Panc1 (cell line): Measurements from ENCODE around the gene POLR3E. TPM values are rescaled to one million over a fixed set of nuclear protein-coding genes. Genes with fewer than 3 reads are reported as not detected.

Source experiments
- ATAC-seq: fragments of 200-7000 bp; cut with Tn5 transposase; 2 replicates; pipeline ENCODE4 v1.9.1; 2020; ENCODE audit warnings: mild to moderate bottlenecking, moderate library complexity
- BruUV-seq: library from RNA; stranded (reverse); fragments of 400-500 nt; replicated peaks from 2 replicates; lab custom pipeline; 2021; lab: Mats Ljungman, UMichigan
- CTCF ChIA-PET: fragments of 300-600 bp; sonication (Branson Sonifier 250); formaldehyde crosslinking; loops from one replicate; lab custom pipeline; 2022; ENCODE audit warnings: antibody characterized with exemption; lab: Charles Lee
- POLR2A ChIA-PET: fragments of 300-600 bp; sonication (Branson Sonifier 250); formaldehyde crosslinking; loops from one replicate; lab custom pipeline; 2022; ENCODE audit warnings: antibody characterized with exemption; lab: Charles Lee
- DNase-seq: peaks from one replicate; pipeline ENCODE4 v3.0.0-alpha.2; 2010; ENCODE audit warnings: low read depth, low spot score
- H3K27ac ChIP-seq: 2 replicates; pipeline ENCODE4 v1.5.1; 2011; ENCODE audit warnings: mild to moderate bottlenecking, low read length, inconsistent platforms
- H3K27me3 ChIP-seq: fragments of 200-500 bp; sonication (Bioruptor generic); 2 replicates; pipeline ENCODE4 v1.6.0; 2014; ENCODE audit warnings: low read length, inconsistent platforms; ENCODE audit not compliant: control insufficient read depth, insufficient read depth
- H3K36me3 ChIP-seq: fragments of 200-500 bp; sonication (Bioruptor generic); 2 replicates; pipeline ENCODE4 v1.5.1; 2014; ENCODE audit warnings: inconsistent platforms, mild to moderate bottlenecking, low read length, moderate library complexity; ENCODE audit not compliant: control insufficient read depth, insufficient read depth
- H3K4me1 ChIP-seq: 2 replicates; pipeline ENCODE4 v1.5.1; 2011; ENCODE audit warnings: inconsistent platforms, mild to moderate bottlenecking, low read length, moderate library complexity; ENCODE audit not compliant: control insufficient read depth, insufficient read depth
- H3K4me3 ChIP-seq, 2 experiments: 2 replicates each; pipeline ENCODE4 v1.5.1; 2011 to 2012; ENCODE audit warnings: low read depth in 2 of 2, low read length in 2 of 2, mild to moderate bottlenecking in 2 of 2, inconsistent platforms in 1 of 2, moderate library complexity in 1 of 2
- H3K9me3 ChIP-seq: fragments of 200-500 bp; sonication (Bioruptor generic); 2 replicates; pipeline ENCODE4 v1.5.1; 2014; ENCODE audit warnings: low read depth, mild to moderate bottlenecking, inconsistent platforms, low read length, moderate library complexity; ENCODE audit not compliant: control insufficient read depth, insufficient read depth
- CTCF ChIP-seq: fragments of 450-650 bp; IDR thresholded peaks from 2 replicates; pipeline ENCODE4 v1.5.1; 2017; ENCODE audit warnings: mild to moderate bottlenecking
- POLR2AphosphoS5 ChIP-seq: IDR thresholded peaks from 2 replicates; pipeline ENCODE4 v1.6.1; 2012; ENCODE audit warnings: mild to moderate bottlenecking, low read depth, low read length, moderate library complexity
- REST ChIP-seq, 2 experiments: IDR thresholded peaks; 2 replicates each; pipeline ENCODE4 v1.6.1; 2011 to 2012; ENCODE audit warnings: low read depth in 2 of 2, control low read depth in 1 of 2, low read length in 1 of 2, mild to moderate bottlenecking in 1 of 2, moderate library complexity in 1 of 2; ENCODE audit not compliant: insufficient read depth in 1 of 2
- SIN3A ChIP-seq: IDR thresholded peaks from 2 replicates; pipeline ENCODE4 v1.6.1; 2012; ENCODE audit warnings: low read depth, mild to moderate bottlenecking, low read length, moderate library complexity, borderline replicate concordance; ENCODE audit not compliant: insufficient read depth
- TCF7L2 ChIP-seq: IDR thresholded peaks from 2 replicates; pipeline ENCODE4 v1.6.1; 2011; ENCODE audit warnings: mild to moderate bottlenecking, low read depth, low read length, inconsistent platforms
- in situ Hi-C: cut with HindIII; loops from 2 replicates; pipeline ENCODE4 v1.10.0; 2016; ENCODE audit warnings: low sequenced_read_pairs, low pct_unique_long_range_greater_than_20kb
- intact Hi-C: fragments of 100-400 bp; cut with micrococcal nuclease; formaldehyde crosslinking; loops from one replicate; pipeline ENCODE4 v1.10.0; 2022; ENCODE audit not compliant: unreplicated experiment
- total RNA-seq: library from RNA; stranded (reverse); gene quantifications from one replicate; pipeline ENCODE4 v1.2.1, GENCODE V29; 2021; ENCODE audit not compliant: unreplicated experiment

The POLR3E gene
- total RNA-seq, 1 experiment from 2014 or later = 45.2 TPM

- no peak overlapping the region for H3K4me3 ChIP-seq
These were observed 24.3 kb downstream of the POLR3E start for GRCh38 chr16:22321340-22322001.

GRCh38 chr16:22322021-22322471 is 24.8 kb downstream of the POLR3E start:
- in situ Hi-C loops (no loop called here), intact Hi-C loops (no loop called here)
- ATAC-seq (no peak), DNase-seq (no peak)
- H3K27ac ChIP-seq = no peak overlapping the region
- no peaks in the 10 kb centered on the region for H3K4me1 ChIP-seq
- no TSS peak for BruUV-seq
- no peaks in the 10 kb centered on the region; the same call in none of the 2 replicates for H3K36me3 ChIP-seq
- ChIA-PET POLR2A (no interaction called here), CTCF (interaction anchor here (2.1 kb wide), 1 partner anchor 21 kb away, joined by 9 read pairs; no protein-coding TSS in a partner anchor)
- no peak for TF ChIP-seq REST (IDR thresholded peaks at IDR 0.05; ENCODE audit: insufficient read depth in 1 of 2, low read depth in 2 of 2, low read length in 1 of 2)
- TF ChIP-seq POLR2AphosphoS5 = no peak
- no peak for TF ChIP-seq TCF7L2
- no peak for TF ChIP-seq CTCF
- H3K9me3 ChIP-seq = no peaks in the 10 kb centered on the region
- H3K27me3 ChIP-seq = no peaks in the 10 kb centered on the region
- H3K4me3 ChIP-seq = no peak overlapping the region

More at GRCh38 chr16:22321340-22322001, 24.3 kb downstream of the POLR3E start:
- intact Hi-C loops = no loop called here
- Histone ChIP-seq H3K27me3 (no peaks in the 10 kb centered on the region), H3K36me3 (no peaks in the 10 kb centered on the region; the same call in none of the 2 replicates), H3K4me1 (no peaks in the 10 kb centered on the region), H3K9me3 (no peaks in the 10 kb centered on the region), H3K27ac (no peak overlapping the region)
- peak; percentile 75 for ATAC-seq
- DNase-seq = no peak
- TSS peak; percentile 49 for BruUV-seq
- no peak for TF ChIP-seq TCF7L2
- no peak for TF ChIP-seq REST (IDR thresholded peaks at IDR 0.05; ENCODE audit: insufficient read depth in 1 of 2, low read depth in 2 of 2, low read length in 1 of 2)
- TF ChIP-seq CTCF = peak; percentile 96
- TF ChIP-seq SIN3A = no peak
- TF ChIP-seq POLR2AphosphoS5 = no peak
- POLR2A ChIA-PET = no interaction called here
- in situ Hi-C loops = no loop called here
- CTCF ChIA-PET = interaction anchor here (2.1 kb wide), 1 partner anchor 21 kb away, joined by 9 read pairs; no protein-coding TSS in a partner anchor
